Measurements from ENCODE around the gene RAP1GAP. TPM values are rescaled to one million over a fixed set of nuclear protein-coding genes. Genes with fewer than 3 reads are reported as not detected.

Gene RAP1GAP
- total and polyA plus RNA-seq, 2 donors = 2.1 to 4.0 TPM

- Histone ChIP-seq H3K4me3 (ENCODE audit: low read depth, low read length) (no peak overlapping the region), H3K36me3 (ENCODE audit: insufficient read depth) (no peaks in the 10 kb centered on the region), H3K27ac (ENCODE audit: low read depth) (no peak overlapping the region), H3K4me1 (ENCODE audit: insufficient read depth) (no peaks in the 10 kb centered on the region)
- no peak for DNase-seq (ENCODE audit: extremely low spot score)
- 69% methylated on average over 6 of the region's 6 CpGs for WGBS
Measured at GRCh38 chr1:21662426-21663247, 6.5 kb downstream of the RAP1GAP start.

GRCh38 chr1:21661886-21662285, 7.3 kb downstream of the RAP1GAP start:
- Histone ChIP-seq H3K36me3 (ENCODE audit: insufficient read depth) (no peaks in the 10 kb centered on the region), H3K4me1 (ENCODE audit: insufficient read depth) (no peaks in the 10 kb centered on the region), H3K4me3 (ENCODE audit: low read depth, low read length) (no peak overlapping the region), H3K27ac (ENCODE audit: low read depth) (no peak overlapping the region)
- no peak for DNase-seq (ENCODE audit: extremely low spot score)
- WGBS = 66% methylated on average over 5 of the region's 5 CpGs

GRCh38 chr1:21659924-21660326, 9.2 kb downstream of the RAP1GAP start:
- H3K4me1 ChIP-seq (ENCODE audit: insufficient read depth) = no peaks in the 10 kb centered on the region
- DNase-seq (ENCODE audit: extremely low spot score) = no peak
- H3K27ac ChIP-seq (ENCODE audit: low read depth) = no peak overlapping the region
- no peak overlapping the region for H3K4me3 ChIP-seq (ENCODE audit: low read depth, low read length)
- 50% methylated on average over 4 of the region's 4 CpGs for WGBS
- no peaks in the 10 kb centered on the region for H3K36me3 ChIP-seq (ENCODE audit: insufficient read depth)

GRCh38 chr1:21659099-21659923, 9.8 kb downstream of the RAP1GAP start:
- Histone ChIP-seq H3K4me3 (ENCODE audit: low read depth, low read length) (no peak overlapping the region), H3K36me3 (ENCODE audit: insufficient read depth) (no peaks in the 10 kb centered on the region)

GRCh38 chr1:21657456-21658190, 11.5 kb downstream of the RAP1GAP start:
- no peaks in the 10 kb centered on the region for H3K4me1 ChIP-seq (ENCODE audit: insufficient read depth)
- 65% methylated on average over 10 of the region's 10 CpGs for WGBS
- no peak overlapping the region for H3K27ac ChIP-seq (ENCODE audit: low read depth)
- no peak for DNase-seq (ENCODE audit: extremely low spot score)
- H3K4me3 ChIP-seq (ENCODE audit: low read depth, low read length) = no peak overlapping the region
- H3K36me3 ChIP-seq (ENCODE audit: insufficient read depth) = no peaks in the 10 kb centered on the region

More at GRCh38 chr1:21659099-21659923, 9.8 kb downstream of the RAP1GAP start:
- H3K27ac ChIP-seq (ENCODE audit: low read depth) = no peak overlapping the region
- DNase-seq (ENCODE audit: extremely low spot score) = no peak
- no peaks in the 10 kb centered on the region for H3K4me1 ChIP-seq (ENCODE audit: insufficient read depth)
- 1% methylated on average over 64 of the region's 64 CpGs for WGBS

GRCh38 chr1:21655748-21656147, 13.4 kb downstream of the RAP1GAP start:
- Histone ChIP-seq H3K4me1 (ENCODE audit: insufficient read depth) (no peaks in the 10 kb centered on the region), H3K36me3 (ENCODE audit: insufficient read depth) (no peaks in the 10 kb centered on the region), H3K27ac (ENCODE audit: low read depth) (no peak overlapping the region), H3K4me3 (ENCODE audit: low read depth, low read length) (no peak overlapping the region)
- no peak for DNase-seq (ENCODE audit: extremely low spot score)
- 40% methylated on average over 4 of the region's 4 CpGs for WGBS

- WGBS = 86% methylated on average over 4 of the region's 4 CpGs
Measured at GRCh38 chr1:21655259-21655658, 13.9 kb downstream of the RAP1GAP start.

GRCh38 chr1:21654209-21654608, 14.9 kb downstream of the RAP1GAP start:
- no peak overlapping the region for H3K27ac ChIP-seq (ENCODE audit: low read depth)
- no peak overlapping the region for H3K4me3 ChIP-seq (ENCODE audit: low read depth, low read length)
- WGBS = 78% methylated on average over 6 of the region's 6 CpGs
- no peaks in the 10 kb centered on the region for H3K36me3 ChIP-seq (ENCODE audit: insufficient read depth)
- no peaks in the 10 kb centered on the region for H3K4me1 ChIP-seq (ENCODE audit: insufficient read depth)
- no peak for DNase-seq (ENCODE audit: extremely low spot score)

More at GRCh38 chr1:21655259-21655658, 13.9 kb downstream of the RAP1GAP start:
- Histone ChIP-seq H3K4me3 (ENCODE audit: low read depth, low read length) (no peak overlapping the region), H3K36me3 (ENCODE audit: insufficient read depth) (no peaks in the 10 kb centered on the region), H3K4me1 (ENCODE audit: insufficient read depth) (no peaks in the 10 kb centered on the region), H3K27ac (ENCODE audit: low read depth) (no peak overlapping the region)
- no peak for DNase-seq (ENCODE audit: extremely low spot score)

- Histone ChIP-seq H3K4me3 (ENCODE audit: low read depth, low read length) (no peak overlapping the region), H3K36me3 (ENCODE audit: insufficient read depth) (no peaks in the 10 kb centered on the region), H3K4me1 (ENCODE audit: insufficient read depth) (no peaks in the 10 kb centered on the region), H3K27ac (ENCODE audit: low read depth) (no peak overlapping the region)
- 73% methylated on average over 6 of the region's 6 CpGs for WGBS
- DNase-seq (ENCODE audit: extremely low spot score) = no peak
Measured at GRCh38 chr1:21653744-21654100, 15.4 kb downstream of the RAP1GAP start.

- 66% methylated on average over 10 of the region's 10 CpGs for WGBS
- Histone ChIP-seq H3K36me3 (ENCODE audit: insufficient read depth) (no peaks in the 10 kb centered on the region), H3K4me3 (ENCODE audit: low read depth, low read length) (no peak overlapping the region), H3K27ac (ENCODE audit: low read depth) (no peak overlapping the region), H3K4me1 (ENCODE audit: insufficient read depth) (no peaks in the 10 kb centered on the region)
- DNase-seq (ENCODE audit: extremely low spot score) = no peak
Measured at GRCh38 chr1:21652937-21653743, 16.0 kb downstream of the RAP1GAP start.

- Histone ChIP-seq H3K27ac (ENCODE audit: low read depth) (no peak overlapping the region), H3K4me1 (ENCODE audit: insufficient read depth) (no peaks in the 10 kb centered on the region), H3K4me3 (ENCODE audit: low read depth, low read length) (peak overlapping the region; percentile 49), H3K36me3 (ENCODE audit: insufficient read depth) (no peaks in the 10 kb centered on the region)
- WGBS = 13% methylated on average over 39 of the region's 39 CpGs
- no peak for DNase-seq (ENCODE audit: extremely low spot score)
Measured at GRCh38 chr1:21652101-21652936, 16.8 kb downstream of the RAP1GAP start.
